Thyroid gland (tissue), 4 donors: ENCODE measurements around the gene DGKD.

Experiments
- POLR2A ChIP-seq, 2 donors: fragments of 450-650 bp; IDR thresholded peaks; one replicate each; pipeline ENCODE4 v1.6.1; 2017; ENCODE audit warnings: antibody characterized with exemption in 2 of 2, mild to moderate bottlenecking in 2 of 2, moderate library complexity in 1 of 2
- TF ChIP-seq, protein P1 (sequence below), 6 experiments: fragments of 200-600 bp in 3 of 6; fragments of 450-650 bp in 3 of 6; sonication (generic) in 3 of 6; IDR thresholded peaks; one replicate each; pipeline ENCODE4 v1.5.1; 2016 to 2019; ENCODE audit warnings: antibody characterized with exemption in 6 of 6, mild to moderate bottlenecking in 2 of 6, inconsistent platforms in 1 of 6, moderate library complexity in 1 of 6

DNA sequence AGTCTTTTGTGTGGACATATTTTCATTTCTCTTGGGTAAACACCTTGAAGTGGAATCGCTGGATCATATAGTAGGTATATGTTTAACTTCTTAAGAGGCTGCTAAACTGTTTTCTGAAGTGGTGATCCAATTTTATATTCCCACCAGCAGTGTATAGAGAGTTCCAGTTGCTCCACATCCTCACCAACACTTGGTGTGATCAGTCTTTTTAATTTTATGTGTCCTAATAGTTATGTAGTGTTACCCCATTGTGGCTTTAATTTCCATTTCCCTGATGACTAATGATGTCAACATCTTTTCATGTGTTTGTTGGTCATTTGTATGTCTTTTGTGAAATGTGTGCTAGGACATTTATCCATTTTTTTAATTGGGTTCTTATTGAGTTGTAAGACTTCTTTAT is 56.9 kb downstream of the DGKD start:
- no peak for TF ChIP-seq POLR2A (IDR thresholded peaks at IDR 0.05)
- TF ChIP-seq, protein P1, sequence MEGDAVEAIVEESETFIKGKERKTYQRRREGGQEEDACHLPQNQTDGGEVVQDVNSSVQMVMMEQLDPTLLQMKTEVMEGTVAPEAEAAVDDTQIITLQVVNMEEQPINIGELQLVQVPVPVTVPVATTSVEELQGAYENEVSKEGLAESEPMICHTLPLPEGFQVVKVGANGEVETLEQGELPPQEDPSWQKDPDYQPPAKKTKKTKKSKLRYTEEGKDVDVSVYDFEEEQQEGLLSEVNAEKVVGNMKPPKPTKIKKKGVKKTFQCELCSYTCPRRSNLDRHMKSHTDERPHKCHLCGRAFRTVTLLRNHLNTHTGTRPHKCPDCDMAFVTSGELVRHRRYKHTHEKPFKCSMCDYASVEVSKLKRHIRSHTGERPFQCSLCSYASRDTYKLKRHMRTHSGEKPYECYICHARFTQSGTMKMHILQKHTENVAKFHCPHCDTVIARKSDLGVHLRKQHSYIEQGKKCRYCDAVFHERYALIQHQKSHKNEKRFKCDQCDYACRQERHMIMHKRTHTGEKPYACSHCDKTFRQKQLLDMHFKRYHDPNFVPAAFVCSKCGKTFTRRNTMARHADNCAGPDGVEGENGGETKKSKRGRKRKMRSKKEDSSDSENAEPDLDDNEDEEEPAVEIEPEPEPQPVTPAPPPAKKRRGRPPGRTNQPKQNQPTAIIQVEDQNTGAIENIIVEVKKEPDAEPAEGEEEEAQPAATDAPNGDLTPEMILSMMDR (IDR thresholded peaks at IDR 0.05), result no peak
